TTC549 (cell line): ENCODE results near the gene LEKR1.

Source experiments
- FAIRE-seq: peaks from 2 replicates; lab custom pipeline; 2012; peaks lifted over from hg19 to GRCh38; lab: Jason Lieb, UNC

LEKR1 gene

DNA sequence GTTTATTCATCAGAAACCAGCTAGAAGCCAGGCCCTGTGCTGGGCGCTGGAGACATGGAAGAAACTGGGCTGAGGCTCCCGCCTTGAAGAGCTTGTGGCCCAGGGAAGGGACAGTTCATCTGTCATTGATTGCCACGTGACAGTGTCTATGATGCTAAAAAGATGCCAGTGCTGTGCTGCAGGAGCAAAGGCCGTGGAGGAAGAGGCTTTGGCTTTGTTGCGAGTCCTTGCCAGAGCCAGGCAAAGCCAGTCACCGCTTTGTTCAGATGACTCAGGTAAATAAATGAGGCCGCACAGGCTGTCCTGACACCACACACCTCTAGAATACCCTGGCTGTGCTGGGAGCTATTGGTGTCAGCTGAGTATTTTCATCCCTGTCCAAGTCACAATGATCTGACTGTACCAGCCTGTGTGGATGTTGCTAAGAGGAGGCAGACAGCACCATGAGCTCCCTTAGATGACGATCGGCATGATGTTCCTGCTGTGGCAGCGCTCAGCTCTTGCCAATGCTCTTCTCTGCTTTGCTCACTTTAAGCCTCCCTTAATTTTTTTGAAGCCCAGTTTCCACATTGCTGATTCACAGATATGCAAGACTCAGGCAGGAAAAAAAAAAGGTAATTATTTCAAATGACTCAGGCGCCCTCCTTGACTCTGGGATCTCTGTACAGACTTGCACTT lies 256.3 kb downstream of the LEKR1 start:
- no peak for FAIRE-seq

DNA sequence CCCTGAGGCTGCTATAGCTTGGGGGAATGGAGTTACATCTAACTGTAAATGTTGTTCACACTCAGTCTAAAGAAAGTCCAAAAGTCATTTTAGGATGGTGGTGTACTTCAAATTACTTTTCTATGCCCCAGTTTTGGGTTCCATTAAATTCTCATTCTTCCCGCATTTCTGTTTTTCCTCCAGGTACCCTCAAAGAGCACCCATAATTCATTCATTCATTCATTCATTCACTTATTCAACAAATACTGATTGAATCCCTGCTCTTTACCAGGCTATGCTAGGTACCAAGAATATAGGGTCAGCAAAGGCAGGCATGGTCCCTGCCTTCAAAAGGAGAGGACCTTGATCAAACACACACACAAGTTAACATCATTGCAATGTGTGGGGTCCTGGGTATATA lies 257.7 kb downstream of the LEKR1 start:
- no peak for FAIRE-seq

GRCh38 chr3:157086060-157086750 lies 260.1 kb downstream of the LEKR1 start:
- no peak for FAIRE-seq

DNA sequence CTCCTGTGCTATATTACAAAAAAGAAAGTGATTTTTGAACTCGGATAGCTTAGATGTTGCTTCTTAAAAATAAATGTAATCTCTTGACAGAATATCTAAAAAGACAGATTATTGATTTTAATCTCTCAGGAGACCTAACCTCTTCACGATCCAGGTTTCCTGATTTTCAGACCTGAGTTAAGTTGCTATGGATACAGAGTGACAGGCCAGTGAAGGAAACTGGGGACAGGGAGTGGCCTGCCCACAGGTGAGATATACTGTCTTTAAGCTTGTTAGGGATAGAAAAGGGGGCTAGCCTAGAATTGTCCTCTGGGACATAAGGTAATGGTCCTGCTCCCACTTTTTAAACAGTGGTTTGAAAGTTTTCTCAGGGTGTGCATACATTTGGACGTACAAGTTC lies 260.6 kb downstream of the LEKR1 start:
- FAIRE-seq = no peak

- no peak for FAIRE-seq
Observed at GRCh38 chr3:157087373-157087772, 261.2 kb downstream of the LEKR1 start.

DNA sequence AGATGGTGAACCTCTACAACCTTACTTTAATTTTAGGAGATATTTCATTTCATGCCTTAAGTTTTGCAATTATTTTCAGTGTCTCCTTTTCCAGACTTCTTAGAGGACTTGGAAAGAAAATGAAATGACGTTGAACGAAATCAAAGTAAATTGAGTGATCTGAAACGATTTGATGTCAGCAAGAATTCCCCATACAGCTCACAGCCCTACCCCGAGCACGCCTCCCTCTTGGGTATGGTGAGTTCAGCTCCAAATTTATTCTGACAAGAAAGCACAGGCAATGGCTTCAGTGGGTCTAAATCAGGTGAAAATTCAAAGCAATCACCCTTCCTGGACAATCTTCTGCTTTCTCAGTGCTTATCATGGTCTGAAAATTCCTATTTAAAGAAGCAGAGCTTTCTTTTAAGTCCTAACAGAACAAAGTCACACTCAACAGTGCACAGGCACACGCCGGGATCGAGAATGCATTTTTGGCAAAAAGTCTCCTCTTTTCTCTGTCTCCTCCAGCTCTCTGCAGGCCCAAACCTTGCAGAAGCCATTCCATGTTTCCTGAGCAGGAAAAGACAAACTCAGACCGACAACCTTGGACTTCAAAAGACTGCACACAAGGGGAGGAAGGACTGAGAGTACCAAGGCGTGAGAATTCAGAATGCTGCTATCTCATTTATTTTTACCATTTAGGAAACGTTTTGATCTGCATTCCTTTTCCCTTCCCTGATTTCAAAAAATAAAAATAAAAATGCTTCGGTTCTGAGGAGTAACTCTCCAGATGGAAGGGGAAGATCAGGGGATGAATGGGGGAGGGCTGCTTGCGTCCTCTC lies 261.8 kb downstream of the LEKR1 start:
- FAIRE-seq = no peak

GRCh38 chr3:157088601-157089454 lies 262.7 kb downstream of the LEKR1 start:
- no peak for FAIRE-seq

DNA sequence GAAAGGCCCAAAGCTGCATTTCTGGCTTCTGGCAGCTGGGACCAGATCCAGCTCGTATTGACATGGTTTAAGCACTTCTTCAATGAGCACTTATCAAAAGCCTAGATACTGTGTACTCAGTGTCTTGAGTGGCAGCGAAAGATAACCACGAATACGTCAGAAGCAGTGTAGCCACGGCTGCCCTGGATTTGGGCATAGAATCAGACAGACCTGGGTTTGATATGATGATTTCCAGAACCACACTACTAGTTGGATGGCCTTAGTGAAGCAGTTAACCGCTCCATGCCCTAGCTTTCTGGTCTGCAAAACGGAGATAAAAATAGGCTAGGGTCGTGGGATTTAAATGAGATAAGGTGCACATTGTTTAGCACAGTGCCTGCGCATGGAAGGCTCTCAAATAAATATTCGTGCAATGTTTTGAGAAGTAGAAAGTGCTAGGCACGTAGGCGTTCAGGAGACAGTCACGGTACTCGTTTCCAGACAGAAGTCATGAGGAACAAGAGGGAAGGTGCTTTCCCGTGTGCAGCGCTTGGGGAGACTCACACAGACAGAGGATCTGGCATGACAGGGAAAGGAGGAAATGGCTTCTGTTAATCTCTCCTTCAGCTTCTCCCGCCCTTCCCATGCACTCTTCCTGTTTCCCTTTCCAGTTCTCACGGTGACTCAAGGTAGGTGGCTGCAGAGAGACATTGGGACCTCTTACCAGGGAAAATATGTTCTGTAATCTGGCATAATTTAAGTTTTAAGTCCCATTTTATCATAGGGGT lies 263.5 kb downstream of the LEKR1 start:
- FAIRE-seq = no peak

GRCh38 chr3:157091083-157091833 lies 265.1 kb downstream of the LEKR1 start:
- FAIRE-seq = no peak

DNA sequence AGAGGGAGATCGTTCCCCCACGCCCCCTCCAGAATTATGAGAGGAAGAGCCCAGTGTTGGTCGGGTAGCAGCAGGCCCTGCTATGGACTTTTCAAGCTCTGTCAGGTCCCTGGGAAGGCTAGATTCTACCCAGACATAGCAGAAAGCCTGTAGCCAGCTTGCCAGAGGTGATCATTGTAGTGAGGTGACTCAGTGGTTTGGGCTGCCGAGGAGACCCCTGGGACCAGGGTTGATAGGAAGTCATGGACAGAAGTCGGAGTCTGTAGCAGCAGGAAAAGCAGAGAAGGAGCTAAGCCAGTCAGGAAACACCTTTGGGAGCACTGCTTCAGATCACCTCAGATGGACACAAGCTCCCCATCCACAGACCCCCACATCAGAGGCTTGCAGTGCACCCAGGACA lies 266.1 kb downstream of the LEKR1 start:
- FAIRE-seq = no peak

- no peak for FAIRE-seq
Observed at GRCh38 chr3:157093096-157093495, 266.9 kb downstream of the LEKR1 start.

DNA sequence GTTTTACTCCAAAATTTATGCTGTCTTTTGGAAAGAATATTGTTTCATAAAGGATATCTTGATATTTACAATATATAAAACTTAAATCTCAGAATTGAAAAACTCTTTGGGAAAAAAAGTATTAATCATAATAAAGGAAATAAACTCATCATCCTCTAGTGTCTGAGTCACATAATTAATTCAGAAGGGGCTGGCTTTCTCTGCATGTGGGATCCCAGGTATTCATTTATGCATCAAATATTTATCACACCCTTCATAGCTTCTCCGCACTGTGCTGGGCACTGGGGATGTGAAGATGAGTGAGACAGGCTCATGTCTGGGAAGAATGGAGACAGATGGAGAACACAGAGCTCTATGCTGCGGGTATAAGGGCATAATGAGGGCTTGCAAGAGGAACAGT lies 268.1 kb downstream of the LEKR1 start:
- no peak for FAIRE-seq

DNA sequence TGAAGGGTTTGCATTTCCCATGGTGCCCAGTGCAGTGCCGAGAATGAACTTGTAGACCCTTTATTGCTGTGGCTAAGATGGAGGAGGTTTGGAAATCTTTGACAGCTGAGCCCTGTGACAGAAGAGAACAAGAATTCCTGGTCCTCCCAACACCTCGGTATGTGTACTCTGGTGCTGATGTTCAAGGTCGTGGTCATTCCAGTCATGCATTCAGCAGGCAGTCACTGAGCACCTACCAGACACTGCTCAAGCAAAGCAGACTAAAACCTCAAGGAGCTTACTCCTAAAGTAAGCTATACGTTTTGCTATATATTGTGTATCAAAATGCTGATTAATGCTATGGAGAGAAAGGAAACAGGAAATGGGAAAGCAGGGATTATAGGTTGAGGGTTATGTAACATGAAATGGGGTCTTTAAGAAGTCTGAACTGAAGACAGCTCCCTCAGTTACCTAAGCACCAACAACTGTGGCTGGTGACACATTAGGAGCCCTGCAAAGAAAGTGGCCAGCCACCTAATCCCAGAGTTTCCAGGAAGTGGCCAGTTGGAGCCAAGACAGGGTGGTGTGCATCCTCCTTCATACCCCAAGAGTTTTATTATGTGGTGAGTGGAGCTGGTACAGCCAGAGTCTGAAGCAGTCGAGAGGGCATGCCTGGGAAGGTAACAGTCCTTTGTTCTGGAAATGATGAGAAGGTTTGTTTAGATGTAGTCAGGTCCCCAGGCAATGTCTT lies 268.8 kb downstream of the LEKR1 start:
- FAIRE-seq = no peak
